ENCODE results near the gene ZNF365.
A peak's percentile ranks its signal among the peaks of the same experiment; 100 is the strongest.

ZNF365 gene, protein sequence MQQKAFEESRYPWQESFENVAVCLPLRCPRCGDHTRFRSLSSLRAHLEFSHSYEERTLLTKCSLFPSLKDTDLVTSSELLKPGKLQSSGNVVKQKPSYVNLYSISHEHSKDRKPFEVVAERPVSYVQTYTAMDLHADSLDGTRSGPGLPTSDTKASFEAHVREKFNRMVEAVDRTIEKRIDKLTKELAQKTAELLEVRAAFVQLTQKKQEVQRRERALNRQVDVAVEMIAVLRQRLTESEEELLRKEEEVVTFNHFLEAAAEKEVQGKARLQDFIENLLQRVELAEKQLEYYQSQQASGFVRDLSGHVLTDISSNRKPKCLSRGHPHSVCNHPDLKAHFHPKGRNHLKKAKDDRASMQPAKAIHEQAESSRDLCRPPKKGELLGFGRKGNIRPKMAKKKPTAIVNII

DNA sequence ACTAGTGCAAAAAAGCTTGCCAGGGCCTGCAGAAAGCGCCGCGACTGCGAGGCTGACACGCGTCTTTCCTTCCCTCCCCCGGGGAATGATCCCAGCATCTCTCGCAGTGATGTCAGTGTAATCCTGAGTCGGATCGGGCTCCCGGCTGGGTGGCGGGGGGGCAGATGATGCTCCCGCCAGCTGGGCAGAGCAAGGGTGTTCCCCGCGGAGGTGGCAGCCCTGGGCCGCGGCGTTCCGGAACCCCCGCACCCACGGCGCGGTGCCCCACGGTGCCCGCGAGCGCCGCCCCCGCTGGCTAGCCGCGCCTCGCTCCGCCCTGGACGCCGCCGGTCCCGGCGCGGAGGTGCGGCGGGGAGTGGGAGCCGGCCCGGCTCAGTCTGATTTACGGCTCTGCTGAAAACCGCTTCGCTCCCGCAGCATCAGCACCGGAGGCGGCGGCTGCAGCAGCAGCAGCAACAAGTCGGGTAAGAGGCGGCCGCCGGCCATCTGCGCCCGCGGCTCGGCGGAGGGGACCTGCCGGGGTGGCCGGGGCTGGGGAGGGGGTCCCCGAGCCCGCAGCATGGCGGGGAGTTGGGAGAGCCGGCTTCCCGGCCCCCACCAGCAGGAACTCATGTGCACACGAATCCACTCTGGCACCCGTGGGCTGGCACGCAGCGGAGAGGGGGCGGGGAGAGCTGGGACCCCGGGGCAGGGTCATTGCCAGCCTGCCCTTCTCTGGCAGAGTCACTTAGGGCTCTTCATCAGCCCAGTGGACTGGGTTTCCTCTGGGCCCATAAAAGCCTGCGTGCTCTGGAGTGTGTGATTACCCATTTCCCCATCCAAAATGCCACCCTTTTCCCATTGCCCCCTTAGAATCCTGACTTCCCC, at the start of gene ZNF365:
Gene ZNF365, plus strand, starts transcription at position 375 of the 867 bp plus-strand sequence. CDS start 1,825 bp downstream, outside the sequence.
- H3K36me3 ChIP-seq: no peaks in the 10 kb centered on the region
- H3K4me1 ChIP-seq: peaks cover 0 to 15% (median 6%) of the 10 kb centered on the region in 4 donors
- H3K27ac ChIP-seq: peak within 1 kb of the TSS; percentile 69 to 73
- intact Hi-C loops (cut with DNase I; ENCODE audit: low total_unique reads): no loop called here
- TF ChIP-seq, protein P1, sequence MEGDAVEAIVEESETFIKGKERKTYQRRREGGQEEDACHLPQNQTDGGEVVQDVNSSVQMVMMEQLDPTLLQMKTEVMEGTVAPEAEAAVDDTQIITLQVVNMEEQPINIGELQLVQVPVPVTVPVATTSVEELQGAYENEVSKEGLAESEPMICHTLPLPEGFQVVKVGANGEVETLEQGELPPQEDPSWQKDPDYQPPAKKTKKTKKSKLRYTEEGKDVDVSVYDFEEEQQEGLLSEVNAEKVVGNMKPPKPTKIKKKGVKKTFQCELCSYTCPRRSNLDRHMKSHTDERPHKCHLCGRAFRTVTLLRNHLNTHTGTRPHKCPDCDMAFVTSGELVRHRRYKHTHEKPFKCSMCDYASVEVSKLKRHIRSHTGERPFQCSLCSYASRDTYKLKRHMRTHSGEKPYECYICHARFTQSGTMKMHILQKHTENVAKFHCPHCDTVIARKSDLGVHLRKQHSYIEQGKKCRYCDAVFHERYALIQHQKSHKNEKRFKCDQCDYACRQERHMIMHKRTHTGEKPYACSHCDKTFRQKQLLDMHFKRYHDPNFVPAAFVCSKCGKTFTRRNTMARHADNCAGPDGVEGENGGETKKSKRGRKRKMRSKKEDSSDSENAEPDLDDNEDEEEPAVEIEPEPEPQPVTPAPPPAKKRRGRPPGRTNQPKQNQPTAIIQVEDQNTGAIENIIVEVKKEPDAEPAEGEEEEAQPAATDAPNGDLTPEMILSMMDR (IDR thresholded peaks at IDR 0.05): no peak
- no peaks in the 10 kb centered on the region for H3K27me3 ChIP-seq
- H3K9me3 ChIP-seq: no peaks in the 10 kb centered on the region
- peak; percentile 27 to 71 for DNase-seq
- peak within 1 kb of the TSS; percentile 68 to 72 for H3K4me3 ChIP-seq

DNA sequence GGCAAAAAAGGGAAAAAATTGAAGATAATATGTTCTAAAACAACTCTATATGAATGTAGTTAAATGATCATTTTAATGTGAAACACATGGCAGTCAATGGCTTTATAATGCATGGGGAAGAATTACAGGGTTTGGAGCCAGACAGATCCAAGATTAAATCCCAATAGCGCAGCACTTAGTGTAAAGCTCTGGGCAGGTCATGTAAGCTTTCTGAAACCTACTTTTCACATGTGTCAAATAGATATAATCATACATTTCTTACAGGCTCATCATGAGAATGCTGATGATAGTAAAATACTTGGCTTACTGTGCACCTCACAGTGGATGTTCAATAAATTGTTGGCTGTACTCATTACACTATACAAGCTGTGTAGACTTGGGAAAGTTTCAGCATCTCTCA, 48.0 kb upstream of the ZNF365 start:
- H3K4me3 ChIP-seq: no peak overlapping the region
- intact Hi-C loops (cut with DNase I; ENCODE audit: low total_unique reads): no loop called here
- no peaks in the 10 kb centered on the region for H3K36me3 ChIP-seq
- no peak overlapping the region for H3K27ac ChIP-seq
- peaks cover 0 to 3% (median 0%) of the 10 kb centered on the region in 3 donors for H3K9me3 ChIP-seq
- H3K4me1 ChIP-seq: no peaks in the 10 kb centered on the region
- TF ChIP-seq, protein P1 (IDR thresholded peaks at IDR 0.05): no peak
- no peak for DNase-seq
- H3K27me3 ChIP-seq: no peaks in the 10 kb centered on the region

DNA sequence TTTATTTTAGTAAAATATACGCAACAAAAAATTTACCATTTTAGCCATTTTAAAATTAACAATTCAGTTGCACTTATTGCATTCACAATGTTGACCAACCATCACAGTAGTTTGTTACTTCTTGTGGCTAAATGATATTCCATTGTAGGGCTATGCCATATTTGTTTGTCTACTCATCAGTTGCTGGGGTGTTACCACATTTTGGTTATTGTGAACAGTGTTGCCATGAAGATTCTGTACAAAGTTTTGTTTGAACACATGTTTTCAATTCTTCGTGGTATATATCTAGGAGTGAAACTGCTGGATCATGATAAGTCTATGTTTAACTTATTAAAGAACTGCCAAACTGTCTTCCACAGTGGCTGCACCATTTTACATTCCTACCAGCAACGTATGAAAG, 46.3 kb upstream of the ZNF365 start:
- peaks cover 0 to 3% (median 0%) of the 10 kb centered on the region in 3 donors for H3K9me3 ChIP-seq
- H3K36me3 ChIP-seq: no peaks in the 10 kb centered on the region
- no peaks in the 10 kb centered on the region for H3K4me1 ChIP-seq
- intact Hi-C loops (cut with DNase I; ENCODE audit: low total_unique reads): no loop called here
- no peak for DNase-seq
- TF ChIP-seq, protein P1 (IDR thresholded peaks at IDR 0.05): no peak
- H3K27me3 ChIP-seq: no peaks in the 10 kb centered on the region
- no peak overlapping the region for H3K4me3 ChIP-seq
- no peak overlapping the region for H3K27ac ChIP-seq

DNA sequence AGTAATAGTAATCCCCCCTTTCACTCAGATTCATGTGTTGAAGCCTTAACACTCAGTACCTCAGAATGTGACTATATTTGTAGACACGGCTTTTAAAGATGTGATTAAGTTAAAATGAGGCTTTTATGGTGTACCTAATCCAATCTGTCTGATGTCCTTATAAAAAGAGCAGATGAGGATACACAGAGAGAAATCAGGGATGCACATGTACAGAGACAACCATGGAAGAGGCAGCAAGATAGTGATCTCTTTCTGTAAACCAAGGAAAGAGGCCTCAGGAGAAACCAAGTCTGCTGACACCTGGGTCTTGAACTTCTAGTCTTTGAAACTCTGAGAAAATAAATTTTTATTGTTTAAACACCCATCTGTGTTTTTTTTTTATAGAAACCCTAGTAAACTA, 44.0 kb upstream of the ZNF365 start:
- Histone ChIP-seq H3K4me1 (no peaks in the 10 kb centered on the region), H3K27ac (no peak overlapping the region), H3K9me3 (no peaks in the 10 kb centered on the region), H3K36me3 (no peaks in the 10 kb centered on the region), H3K4me3 (no peak overlapping the region), H3K27me3 (no peaks in the 10 kb centered on the region)
- intact Hi-C loops (cut with DNase I; ENCODE audit: low total_unique reads): no loop called here
- DNase-seq: no peak
- TF ChIP-seq, protein P1 (IDR thresholded peaks at IDR 0.05): no peak

DNA sequence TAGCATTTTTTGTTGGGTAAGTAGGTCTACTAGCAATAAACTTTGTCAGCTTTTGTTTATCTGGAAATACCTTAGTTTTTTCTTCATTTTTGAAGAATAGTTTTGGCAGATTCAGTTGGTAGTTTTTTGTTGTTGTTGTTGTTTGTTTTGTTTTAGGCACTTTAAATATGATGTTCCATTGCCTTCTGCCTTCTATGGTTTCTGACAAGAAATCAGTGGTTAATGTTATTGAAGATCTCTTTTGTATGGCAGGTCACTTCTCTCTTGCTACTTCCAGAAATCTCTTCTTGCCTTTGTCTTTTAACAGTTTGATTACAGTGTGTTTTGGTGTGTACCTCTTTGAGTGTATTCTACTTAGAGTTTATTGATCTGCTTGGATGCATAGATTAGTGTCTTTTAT, 41.8 kb upstream of the ZNF365 start:
- H3K27me3 ChIP-seq: no peaks in the 10 kb centered on the region
- H3K4me3 ChIP-seq: no peak overlapping the region
- DNase-seq: no peak
- H3K27ac ChIP-seq: no peak overlapping the region
- no peaks in the 10 kb centered on the region for H3K9me3 ChIP-seq
- no peaks in the 10 kb centered on the region for H3K4me1 ChIP-seq
- TF ChIP-seq, protein P1 (IDR thresholded peaks at IDR 0.05): no peak
- no peaks in the 10 kb centered on the region for H3K36me3 ChIP-seq
- intact Hi-C loops (cut with DNase I; ENCODE audit: low total_unique reads): no loop called here

Data from tibial artery (tissue), 4 donors.